ENCODE data around the gene CKB. TPM values are rescaled to one million over a fixed set of nuclear protein-coding genes. Genes with fewer than 3 reads are reported as not detected.

Gene CKB
- 10.2 TPM for total RNA-seq

DNA sequence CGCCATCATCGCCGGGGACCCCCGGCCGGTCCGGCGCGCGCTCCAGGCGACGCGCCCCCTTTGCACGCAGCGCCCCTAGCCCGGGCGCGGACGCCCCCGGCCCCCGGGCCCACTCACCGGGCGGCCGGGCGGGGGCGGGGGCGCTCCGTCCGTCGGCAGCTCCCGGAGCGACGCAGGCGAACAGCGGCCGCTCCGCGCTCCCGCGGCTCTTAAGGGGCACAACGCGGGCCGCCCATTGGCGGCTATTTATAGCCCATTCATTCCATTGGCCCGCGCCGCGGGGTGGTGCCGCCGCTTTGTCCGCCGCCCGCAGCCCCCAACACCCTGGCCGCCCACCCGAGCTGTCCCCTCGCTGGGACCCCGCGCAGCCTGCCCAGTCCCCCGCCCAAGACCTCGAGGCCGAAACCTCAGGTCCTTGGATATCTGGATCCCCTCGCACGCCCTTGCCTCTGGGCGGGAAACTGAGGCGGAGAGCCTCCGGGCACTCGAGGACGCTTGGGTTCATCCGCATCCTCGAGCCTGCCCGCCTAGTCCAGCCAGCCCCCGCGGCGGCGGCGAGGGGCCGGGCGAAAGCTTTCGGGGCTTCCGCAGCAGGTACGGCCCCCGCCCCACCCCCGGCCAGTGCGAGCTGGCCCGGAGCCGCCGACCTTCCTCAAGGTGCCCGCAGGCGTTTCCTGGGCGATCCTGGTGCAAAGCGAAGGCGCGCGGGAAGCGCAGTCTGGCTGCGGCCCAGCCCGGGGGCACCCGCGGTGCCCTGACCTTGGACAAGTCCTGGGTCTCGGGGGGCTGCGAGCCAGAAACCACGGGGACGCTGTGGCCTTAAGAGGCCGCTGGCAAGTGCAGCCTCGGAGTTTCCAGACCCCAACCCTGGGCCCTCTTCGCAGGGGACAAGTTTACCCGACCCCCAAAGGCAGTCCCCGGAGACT lies at the start of gene CKB:
Gene CKB, minus strand, starts transcription at position 182 of the 926 bp plus-strand sequence. CDS start 337 bp downstream, outside the sequence.
- DNase-seq (ENCODE audit: low spot score) (peak; percentile 59), ATAC-seq (peak; percentile 34)

DNA sequence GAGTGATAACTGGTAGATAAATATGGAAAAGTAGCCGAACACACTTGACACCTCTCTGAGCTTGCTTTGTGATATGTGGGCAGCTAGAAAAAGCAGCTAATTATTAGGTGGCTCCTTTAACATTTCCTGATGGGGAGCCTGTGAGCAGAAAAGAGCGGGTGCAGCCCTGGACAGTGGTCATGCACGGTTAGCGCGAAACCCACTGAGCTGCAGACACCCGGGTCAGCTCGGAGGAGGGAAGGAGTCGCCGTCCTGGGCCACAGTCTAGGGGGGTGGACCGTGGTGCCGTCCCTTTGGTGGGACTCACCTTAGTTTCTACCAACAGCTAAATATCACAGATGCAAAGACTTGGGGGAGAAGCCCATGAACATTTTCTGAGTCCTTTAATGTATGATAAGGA lies 46.8 kb upstream of the CKB start:
- ATAC-seq = no peak
- DNase-seq (ENCODE audit: low spot score) = no peak

DNA sequence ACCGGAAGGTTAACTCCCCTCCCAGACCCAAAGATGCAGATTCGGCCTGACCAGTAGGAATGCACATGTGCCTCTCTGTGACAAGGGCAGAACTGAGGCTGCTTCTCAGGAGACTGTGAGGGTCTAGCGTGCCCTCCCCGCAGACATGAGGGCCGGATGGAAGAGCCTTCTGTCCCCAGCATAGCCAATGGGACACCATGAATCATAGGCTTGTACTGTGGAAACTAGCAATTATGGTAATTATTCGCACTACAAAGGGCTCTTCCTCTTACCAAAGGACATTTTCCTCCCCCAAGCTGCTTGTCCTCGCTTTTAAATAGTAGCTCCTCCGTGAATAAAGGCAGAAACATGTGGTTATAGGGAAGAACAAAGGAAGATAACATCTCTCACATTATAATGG lies 46.3 kb upstream of the CKB start:
- no peak for DNase-seq (ENCODE audit: low spot score)
- no peak for ATAC-seq

DNA sequence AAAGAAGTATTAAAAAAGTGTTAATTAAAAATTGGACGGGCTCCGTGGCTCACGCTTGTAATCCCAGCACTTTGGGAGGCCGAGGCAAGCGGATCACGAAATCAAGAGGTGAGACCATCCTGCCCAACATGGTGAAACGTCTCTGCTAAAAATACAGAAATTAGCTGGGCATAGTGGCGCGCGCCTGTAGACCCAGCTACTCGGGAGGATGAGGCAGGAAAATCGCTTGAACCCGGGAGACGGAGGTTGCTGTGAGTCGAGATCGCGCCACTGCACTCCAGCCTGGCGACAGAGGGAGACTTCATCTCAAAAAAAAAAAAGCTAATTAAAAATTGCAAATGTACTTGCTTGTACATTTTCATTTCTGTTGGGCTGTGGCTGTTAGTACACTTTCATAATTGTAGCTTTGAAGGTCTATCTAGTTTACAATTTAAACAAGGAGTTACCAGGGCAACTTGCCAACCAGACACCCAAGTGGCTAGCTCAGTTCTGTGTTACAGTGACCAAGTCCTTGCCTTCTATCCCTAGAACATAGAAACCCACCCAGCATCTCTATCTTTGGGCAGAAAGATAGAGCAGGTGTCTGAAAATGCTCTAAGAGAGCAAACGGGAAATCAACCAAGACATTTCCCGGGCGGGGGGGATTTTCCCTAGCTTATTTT lies 41.3 kb upstream of the CKB start:
- no peak for DNase-seq (ENCODE audit: low spot score)
- ATAC-seq = no peak

DNA sequence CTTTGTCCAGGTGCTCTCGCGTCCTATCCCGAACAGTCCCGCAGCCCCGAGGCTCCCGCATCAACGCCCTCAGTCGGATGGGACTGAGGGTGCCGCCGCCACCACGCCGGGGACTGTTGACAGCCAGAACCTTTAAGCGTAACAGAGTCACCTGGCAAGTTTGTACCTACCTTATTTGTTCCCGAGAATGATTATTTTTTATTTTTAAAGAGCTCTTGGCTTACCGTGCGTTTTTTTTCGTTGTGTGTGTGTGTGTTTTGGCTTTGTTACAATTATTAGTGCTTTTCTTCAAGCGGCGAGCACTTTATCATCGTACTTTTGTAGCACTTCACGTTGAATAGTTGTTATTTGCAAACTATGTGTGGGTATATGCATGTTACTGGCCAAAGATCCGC lies 40.6 kb upstream of the CKB start:
- no peak for ATAC-seq

DNA sequence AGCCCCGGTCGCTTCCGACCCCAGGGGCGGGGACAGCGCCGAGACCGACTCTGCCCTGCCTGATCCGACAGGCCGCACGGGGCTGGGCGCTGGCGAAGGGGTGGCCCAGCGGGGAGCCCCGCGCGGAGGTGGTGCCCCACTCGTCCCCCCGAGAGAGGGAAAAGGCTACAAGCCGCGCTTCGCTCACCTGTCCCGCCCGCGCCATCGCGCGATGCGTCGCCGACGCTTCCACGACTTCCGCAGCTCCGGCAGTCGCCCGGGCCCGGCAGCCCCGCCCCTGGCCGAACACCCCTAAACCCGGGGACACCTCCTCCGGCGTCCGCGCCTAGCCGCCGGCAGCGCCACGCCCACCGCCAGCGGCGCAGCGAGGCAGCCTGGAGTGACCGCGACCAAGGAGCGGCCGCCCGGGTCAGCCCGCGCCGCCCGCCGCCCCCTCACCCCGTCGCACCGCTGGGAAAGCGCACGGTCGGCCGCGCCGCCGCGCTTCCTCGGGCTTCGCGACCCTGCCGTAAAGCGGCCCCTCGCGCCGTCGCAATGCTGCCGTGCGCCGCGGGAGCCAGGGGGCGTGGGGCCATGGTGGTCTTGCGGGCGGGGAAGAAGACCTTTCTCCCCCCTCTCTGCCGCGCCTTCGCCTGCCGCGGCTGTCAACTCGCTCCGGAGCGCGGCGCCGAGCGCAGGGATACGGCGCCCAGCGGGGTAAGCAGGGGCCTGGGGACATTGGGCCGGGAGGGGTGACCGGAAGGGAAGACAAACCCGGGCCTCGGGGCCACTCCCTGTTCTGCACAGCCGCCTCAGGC lies 40.0 kb upstream of the CKB start, which contains the start of the genes BAG5 and COA8:
Gene BAG5, minus strand, starts transcription at position 229 of the 797 bp plus-strand sequence. CDS start 1,493 bp downstream, outside the sequence.
Gene COA8, plus strand, starts transcription at position 532 of the 797 bp plus-strand sequence. Its CDS starts 42 bp downstream, at position 574.
- DNase-seq (ENCODE audit: low spot score) (peak; percentile 89), ATAC-seq (peak; percentile 88)

More for the DNA sequence above, 40.6 kb upstream of the CKB start:
- DNase-seq (ENCODE audit: low spot score) = no peak

DNA sequence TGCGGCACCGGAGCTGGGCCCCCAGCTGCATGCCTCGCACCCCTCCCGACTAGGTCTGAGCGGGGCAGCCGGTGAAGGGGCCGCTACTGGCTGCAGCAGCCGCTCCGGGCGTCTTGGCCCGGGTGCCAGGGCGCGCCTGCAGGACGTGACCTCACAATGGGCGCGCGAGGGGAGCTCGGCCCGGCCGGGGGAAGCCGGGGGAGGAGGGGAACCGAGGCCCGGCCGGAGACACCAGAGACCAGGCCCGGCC lies 39.5 kb upstream of the CKB start:
- ATAC-seq (no peak), DNase-seq (ENCODE audit: low spot score) (no peak)

DNA sequence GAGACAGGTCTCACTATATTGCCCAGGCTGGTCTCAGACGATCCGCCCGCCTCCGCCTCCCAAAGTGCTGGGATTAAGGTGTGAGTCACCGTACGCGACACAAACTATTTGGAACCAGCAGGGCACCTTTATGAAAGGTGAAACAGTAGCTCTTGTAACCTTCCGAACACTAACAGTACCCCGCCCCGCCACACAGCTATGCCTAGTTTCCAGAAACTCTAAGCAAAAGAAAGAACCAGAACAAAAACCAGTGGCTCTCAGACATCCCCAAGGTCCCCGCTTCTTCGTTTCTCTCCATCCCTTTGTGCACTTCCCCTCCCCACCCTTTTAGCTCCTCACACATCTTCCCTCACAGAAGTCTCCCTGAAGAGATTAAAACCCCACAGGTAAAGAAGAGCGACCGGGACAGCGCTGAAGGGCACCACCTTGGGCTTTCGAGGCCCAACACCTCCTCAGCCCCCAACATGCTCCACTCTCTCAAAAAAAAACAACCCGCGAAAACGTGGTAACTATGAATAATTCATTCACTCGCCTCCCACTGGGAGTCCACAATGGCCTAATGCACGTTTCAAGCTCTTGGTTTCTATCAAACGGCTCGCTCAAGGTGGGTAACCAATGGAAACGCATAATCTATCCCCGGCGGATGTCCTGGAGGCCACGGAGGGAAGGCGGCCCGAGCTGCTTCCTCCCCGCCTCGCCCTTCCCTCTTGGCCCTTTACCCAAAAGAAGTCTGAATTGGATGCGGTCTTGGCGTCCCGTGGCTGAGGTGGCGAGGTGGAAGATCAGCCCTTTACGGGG lies 39.0 kb upstream of the CKB start:
- peak; percentile 15 for ATAC-seq
- no peak for DNase-seq (ENCODE audit: low spot score)

DNA sequence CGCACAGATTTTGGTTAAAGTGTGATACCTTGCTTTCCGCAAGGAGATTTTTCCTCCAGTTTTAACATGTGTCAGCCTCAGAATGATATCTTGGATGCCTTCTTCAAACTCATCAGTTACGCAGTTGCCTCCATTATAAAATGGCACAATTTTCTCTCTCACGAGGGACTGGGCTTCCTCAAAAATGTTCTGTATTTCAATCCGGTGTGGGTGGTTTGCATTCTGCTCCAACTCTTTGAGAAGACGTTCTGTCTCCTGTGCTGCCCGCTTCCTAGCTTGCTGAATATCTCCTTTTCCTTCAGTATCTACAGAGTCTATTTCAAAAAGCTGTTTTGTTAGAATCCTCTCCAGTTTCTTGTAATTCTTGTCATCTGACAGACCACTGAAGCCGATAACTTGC lies 38.1 kb upstream of the CKB start:
- ATAC-seq (no peak), DNase-seq (ENCODE audit: low spot score) (no peak)

DNA sequence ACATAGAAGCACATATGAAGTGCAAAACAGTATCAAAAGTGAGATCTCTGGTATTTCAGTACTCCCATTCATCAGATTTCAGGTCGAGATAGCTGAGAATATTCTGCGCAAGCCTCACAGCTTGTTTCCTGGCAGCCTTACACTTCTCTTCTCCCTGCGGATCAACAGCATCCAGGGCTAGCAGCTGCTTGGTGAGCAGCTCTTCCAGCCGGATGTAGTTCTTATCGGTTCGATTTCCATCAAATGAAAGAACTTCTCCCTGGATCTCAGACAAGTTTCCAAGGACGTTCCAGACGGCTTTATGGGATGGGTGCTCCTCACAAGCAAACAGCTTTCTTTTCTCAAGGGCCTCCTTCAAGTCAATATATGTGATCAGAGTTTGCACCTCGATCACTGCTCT lies 37.1 kb upstream of the CKB start:
- ATAC-seq (no peak), DNase-seq (ENCODE audit: low spot score) (no peak)

DNA sequence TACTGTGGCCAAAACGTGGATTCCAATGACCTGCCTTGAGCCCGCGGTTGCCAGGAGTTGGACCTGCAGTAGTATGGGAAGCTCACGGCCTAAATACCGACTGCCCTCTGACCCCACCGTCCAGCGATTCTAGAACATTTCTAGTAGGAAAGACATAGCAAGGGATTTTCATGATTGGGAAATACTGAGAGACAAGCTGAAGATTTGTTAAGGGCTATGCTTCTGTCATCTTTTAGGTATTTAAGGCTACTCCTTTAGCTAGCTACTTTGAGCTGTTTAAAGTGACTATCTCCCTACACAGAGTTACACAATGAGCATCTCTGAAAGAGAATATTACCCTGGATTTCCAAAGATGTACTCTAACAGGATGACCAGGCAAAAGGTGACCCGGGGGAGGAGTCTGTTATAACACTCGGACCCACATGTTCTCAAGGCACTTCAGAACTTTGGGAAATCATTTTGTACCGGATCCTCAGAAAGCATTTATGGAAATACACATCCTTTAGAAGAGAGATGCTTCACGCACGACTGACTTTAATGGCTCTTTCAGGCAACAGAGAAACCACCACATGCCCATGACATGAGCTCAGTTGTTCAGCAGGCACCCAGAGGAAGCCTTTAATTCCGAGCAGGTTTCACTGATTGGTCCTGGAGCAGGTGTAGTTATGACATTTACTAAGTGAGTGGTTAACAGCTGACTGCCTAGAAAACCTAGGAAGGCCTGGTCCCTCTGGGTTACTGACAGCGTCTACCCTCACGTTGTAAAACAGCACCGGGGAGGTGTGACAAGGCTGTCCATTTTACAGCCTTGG lies 35.6 kb upstream of the CKB start:
- DNase-seq (ENCODE audit: low spot score) = no peak

DNA sequence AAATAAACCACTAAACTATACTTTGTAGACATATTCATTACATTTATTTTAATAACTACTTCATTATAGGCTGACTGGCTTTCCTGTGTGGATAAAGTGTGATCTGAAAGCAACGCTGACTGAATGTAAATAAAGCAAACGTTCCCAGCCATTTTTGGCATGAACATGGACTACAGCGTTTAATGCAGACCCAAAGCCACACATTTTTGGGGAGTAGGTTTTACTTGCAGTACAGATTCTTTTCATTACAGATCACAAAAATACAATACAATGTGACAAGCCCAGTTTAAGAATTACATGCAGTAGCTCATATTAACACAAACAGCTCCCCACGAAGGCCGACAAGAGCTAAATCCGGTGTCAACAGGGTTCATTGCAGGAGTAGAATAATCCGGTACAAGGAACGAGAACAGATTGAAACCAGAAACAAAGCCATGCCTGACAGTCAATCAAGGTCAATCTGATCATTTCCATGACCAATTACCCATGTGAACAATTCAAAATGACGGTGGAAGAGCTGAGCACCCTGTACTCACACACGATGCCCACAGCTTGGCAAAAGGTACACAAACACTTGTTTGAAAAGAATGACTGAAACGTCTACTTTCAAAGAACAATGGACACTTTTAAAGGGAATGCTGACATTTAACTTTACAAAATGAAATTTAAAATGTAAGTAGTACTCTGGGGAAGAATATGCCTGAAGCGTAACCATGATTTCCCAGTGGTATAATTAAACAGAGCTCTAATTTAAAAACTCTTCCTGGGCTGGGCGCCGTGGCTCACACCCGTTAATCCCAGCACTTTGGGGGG lies 34.5 kb upstream of the CKB start:
- DNase-seq (ENCODE audit: low spot score) (no peak), ATAC-seq (no peak)

More for the DNA sequence above, 35.6 kb upstream of the CKB start:
- ATAC-seq = no peak

DNA sequence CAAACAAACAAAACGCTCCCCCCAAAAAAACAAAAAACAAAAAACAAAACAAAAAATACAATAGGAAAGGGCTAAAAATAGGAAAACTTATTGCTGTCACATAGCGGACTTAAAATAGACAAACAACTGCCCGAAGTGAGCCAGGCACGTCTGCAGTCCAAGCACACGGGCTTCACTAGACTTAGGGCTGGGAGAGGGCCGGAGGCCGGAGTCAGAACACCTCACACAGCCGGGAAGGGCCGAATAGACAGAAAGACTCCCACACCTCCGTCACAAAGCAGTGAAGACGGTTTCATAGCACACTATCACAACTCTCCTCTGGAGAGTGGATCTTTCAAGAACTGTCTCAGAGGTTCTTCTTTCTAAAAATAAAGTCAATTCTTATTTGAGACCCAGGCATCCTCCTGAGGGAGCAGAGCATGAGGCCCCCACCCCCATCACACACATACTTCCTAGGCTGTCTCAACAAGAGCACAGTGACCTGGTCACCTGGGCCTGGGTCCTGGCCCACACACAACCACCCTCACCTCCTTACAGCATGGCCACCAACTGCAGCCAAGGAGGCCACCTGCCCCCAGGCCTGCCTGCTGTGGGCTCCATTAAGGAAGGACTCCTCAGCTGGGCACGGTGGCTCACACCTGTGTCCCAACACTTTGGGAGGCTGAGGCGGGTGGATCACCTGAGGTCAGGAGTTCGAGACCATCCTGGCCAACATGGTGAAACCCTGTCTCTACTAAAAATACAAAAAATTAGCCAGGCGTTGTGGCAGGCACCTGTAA lies 33.1 kb upstream of the CKB start:
- no peak for DNase-seq (ENCODE audit: low spot score)

DNA sequence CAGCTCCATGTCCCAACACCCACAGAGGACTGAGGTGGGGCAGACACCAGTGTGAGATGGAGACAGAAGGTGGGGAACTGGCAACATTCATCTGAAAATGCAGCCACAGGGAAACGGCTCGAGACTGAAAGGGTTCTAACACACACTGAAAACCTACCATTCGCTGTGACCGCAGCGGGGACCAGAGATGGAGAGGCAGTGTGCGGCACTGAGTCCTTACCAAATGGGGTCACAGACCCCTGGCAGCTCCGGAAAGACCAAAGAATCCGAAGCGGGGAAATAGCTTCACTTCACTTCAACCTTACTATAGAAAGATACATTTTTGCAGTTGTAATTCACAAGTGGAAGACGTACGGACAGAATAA lies 30.2 kb upstream of the CKB start:
- ATAC-seq = no peak

More for the DNA sequence above, 33.1 kb upstream of the CKB start:
- ATAC-seq = no peak

DNA sequence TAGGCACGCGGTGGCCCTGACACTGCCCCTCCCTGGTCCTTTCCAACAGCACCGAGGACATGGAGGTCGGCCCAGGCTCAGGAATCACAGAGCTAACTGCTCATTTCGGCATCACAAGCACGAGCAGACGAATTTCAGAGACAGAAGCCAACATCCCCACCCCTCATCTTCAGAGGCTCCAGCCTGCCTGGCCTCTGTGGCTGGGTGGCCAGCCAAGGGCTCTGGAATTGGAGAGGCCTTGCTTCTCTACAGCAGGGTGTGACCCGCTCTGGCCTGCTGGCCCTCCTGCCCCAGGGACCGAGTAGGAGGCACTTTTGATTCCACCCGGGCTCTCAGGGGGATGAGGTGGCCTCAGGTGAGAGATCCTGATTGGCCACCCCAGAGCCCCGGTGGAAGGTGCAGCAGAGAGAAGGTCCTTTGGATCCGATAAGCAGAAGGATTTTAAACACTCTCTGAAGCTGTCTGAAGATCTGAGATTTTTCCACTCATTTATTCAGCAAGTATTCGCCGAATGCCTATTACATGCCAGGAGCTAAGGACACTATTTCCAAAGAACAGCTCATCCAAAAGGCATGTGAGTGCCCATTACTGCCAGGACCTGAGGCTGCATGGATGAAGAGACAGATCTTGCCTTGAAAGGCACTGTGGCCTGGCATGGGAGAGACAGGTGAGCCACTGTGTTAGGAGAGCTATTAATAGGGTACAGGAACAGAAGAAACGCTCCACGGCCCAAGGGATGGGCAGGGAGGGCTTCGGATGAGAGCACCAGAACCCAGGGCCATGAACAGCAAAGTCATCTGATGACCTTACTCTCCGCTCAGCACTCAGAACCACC lies 29.6 kb upstream of the CKB start:
- no peak for ATAC-seq
- no peak for DNase-seq (ENCODE audit: low spot score)

More for the DNA sequence above, 30.2 kb upstream of the CKB start:
- no peak for DNase-seq (ENCODE audit: low spot score)

DNA sequence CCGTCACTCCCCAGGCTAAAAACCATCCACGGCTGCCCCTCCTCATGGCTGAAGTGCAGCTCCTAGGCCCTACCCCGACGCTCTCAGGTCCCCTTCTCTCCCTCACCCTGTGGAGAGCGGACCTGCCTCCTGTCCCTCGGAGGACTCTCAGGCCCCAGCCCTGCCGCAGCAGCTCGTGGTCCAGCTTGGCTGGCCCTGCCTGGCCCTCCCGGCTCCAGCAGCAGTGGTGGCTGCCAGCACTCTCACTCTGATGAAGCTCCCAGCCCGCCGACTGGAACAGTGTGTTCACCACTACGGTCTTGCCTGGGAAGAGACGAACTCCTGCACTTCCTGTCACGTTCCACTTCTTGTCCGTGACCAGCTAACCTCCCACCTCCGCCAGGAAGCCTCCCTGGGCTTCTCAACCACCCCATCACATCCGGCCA lies 28.7 kb upstream of the CKB start:
- ATAC-seq (peak; percentile 34), DNase-seq (ENCODE audit: low spot score) (no peak)

Data from left lobe of liver (tissue), 2 donors.